Inflammatory macrophage (primary cell): ENCODE data around the gene CD68.
"Not testable (repeated sequence)": the region's sequence is repeated elsewhere in the genome, so short reads cannot be mapped to it uniquely, and the experiment has no call there.

Experiments
- DNase-seq, 2 donors: peaks; one replicate each; pipeline ENCODE4 v3.0.0-alpha.2; 2020 to 2022

The CD68 gene

DNA sequence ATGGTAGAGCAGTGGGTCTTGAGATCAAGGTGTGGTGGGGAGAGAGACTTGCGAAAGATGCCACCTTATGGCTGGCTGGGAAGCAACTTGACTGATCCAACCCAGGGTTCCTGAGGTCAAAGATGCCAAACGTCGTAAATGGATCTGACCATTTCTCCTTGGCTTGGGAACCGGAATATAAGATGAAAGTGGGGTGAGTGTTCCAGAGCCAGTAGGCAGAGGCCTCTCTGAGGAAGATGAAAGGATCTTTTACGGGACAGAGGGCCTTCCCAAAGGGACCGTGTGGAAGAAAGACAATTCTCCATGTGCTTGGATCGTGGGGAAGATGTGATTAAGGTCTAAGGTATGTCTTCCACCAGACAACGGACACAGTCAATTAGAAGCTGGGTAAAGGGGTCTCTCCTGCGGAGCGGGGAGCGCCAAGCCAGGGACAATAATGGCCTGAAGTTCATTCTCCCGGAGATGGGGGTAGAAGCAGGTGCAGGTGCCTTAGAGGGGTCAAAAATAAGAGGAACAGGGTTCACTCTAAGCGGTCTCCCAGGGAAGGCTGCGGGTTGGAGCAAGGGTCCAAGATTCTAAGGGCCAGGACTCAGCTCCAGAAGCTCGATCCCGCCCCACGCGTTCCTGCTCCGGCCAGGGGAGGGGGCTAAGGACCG is 34.5 kb downstream of the CD68 start:
- no peak for DNase-seq

DNA sequence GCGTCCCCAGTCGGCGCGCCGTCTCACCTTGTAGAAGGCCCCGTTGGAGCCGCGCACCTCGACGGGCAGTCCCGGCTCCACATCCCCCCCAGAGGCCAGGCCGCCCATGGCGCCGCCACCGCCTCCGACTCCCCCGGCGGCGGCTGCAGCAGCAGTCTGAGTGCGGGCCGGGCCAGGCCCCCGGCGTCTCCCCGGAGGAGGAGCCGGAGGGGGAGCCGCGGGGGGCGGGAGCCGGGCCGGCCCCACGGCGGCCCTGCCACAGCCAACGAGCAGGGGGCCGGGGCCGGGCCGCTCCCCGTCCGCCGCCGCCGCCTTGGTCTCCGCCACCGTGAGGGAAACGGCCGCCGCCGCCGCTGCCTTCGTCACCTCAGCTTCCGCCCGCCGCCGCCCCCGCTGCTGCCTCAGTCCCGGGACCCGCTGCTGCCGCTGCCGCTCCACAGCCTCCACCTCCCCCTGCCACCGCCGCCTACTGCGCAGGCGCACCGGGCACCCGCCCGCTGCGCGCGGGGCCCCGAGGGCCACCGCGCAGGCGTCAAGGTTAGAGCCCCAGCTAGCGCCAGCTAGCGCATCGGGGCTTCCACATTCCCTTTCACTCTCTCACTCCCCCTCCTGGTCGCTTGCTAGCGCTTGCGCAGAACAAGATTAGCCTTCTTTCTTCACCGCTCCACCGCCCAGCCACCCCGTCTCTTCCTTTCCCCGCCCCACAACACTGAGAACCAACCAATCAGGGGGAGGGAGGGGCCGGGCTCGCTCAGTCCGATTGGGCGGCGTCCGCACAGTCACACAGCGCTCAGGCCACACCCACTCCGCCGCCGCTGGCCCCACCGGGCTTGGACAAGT is 35.2 kb downstream of the CD68 start, which contains the start of gene FXR2:
TSS of gene FXR2 (minus strand) at position 473 of the 840 bp plus-strand sequence. CDS start at position 108, 365 bp downstream.
- DNase-seq, result peak; percentile 99 to 100

DNA sequence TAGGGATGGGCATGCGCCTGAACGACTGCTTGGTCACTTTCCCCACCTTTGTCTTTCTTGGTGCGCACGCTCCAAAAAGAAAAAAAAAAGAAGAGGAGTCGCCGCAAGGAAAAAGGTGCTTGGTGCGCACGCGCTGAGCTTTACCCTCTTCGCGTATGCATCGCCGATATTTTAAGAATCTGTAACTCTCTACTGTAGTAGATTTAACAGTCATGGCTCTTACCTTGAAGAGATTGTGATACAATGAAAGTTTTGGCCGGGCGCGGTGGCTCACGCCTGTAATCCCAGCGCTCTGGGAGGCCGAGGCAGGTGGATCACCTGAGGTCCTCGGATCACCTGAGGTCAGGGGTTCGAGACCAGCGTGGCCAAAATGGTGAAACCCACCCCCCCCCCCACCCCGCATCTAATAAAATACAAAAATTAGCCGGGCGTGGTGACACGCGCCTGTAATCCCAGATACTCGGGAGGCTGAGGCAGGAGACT is 35.9 kb downstream of the CD68 start:
- DNase-seq, result no peak

DNA sequence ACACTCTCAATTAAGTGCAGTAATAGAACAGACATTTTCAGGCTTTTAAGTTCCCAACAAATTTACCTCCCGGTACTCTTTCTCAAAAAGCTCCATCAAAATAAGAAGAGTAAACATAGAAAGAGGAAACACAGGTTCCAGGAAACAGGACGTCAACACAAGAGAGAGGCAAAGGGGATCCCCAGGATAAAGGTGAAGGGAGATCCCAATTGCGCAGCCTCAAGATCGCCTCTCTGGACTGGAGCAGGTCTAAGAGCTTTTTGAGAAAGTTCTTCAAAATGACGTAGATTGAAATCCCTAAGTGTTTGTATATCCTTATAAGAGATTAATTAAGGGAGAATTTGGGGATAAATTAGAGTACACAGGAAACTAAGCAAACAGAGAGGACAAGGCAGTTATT is 39.2 kb downstream of the CD68 start:
- no peak for DNase-seq

DNA sequence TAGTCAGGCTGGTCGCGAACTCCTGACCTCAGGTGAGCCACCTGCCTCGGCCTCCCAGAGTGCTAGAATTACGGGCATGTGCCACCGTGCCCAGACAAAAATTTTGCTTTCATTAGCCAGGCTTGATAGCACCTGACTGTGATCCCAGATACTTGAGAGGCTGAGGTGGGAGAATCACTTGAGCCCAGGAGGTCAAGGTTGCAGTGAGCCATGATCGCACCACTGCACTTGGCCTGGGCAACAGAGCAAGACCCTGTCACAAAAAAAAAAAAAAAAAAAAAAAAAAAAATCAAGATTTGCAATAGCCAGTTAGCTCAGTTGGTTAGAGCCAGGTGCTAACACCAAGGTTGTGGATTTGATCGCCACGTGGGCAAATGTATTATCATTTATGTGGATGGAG is 41.4 kb downstream of the CD68 start:
- no peak for DNase-seq

DNA sequence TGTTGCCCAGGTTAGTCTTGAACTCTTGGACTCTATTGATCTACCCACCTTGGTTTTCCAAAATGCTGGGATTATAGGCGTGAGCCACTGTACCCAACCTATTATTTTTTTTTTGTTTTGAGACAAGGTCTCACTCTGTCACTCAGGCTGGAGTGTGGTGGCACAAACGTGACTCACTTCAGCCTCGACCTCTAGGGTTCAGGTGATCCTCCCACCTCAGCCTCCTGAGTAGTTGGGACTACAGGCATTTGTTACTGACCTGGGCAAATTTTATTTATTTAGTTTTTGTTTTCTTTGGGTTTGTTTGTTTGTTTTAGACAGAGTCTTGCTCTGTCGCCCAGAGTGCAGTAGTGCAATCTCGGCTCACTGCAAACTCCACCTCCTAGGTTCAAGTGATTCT is 44.2 kb downstream of the CD68 start:
- DNase-seq, result no peak

DNA sequence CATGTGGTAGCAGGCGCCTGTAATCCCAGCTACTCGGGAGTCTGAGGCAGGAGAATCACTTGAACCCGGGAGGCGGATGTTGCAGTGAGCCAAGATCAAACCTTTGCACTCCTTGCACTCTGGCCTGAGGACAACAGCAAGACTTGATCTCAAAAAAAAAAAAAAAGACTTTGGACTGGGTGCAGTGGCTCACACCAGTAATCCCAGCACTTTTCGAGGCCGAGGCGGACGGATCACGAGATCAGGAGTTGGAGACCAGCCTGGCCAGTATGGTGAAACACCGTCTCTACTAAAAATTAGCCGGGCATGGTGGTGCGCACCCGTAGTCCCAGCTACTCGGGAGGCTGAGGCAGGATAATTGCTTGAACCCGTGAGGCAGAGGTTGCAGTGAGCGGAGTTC is 46.3 kb downstream of the CD68 start:
- not testable (repeated sequence) for DNase-seq

DNA sequence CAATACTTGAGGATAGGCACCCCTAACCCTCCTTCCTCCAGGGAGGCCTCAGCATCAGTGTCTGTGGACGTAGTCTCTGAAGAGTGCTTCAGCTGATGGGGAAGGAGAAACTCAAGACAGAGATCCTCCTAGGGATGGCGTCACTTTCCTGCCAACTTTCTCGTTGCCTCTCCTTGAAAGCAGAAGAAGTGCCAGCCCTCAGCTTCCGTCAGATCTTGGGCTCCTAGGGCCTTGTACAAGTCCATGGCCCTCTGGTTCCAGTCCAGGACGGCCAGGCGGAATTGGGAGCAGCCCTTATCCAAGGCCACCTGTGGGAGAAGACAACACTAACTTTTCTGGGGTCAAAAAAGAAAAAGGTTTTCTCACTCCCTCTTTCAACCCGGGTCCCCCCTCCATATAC is 46.9 kb downstream of the CD68 start:
- peak; percentile 79 to 88 for DNase-seq

DNA sequence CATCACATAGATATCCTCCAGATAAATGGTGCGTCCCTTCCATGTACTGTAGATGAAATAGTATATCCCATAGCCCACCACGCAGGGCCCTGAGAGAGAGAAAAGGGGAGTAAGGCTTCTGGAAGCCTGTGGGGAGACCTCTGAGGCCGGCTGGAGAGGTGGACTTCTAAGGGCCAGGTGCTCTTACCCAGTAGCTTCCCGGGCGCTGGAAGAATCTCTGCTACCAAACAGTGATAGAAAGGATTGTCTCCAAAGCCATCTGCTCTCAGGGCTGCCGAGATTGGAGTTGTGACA is 47.5 kb downstream of the CD68 start:
- DNase-seq, result no peak

DNA sequence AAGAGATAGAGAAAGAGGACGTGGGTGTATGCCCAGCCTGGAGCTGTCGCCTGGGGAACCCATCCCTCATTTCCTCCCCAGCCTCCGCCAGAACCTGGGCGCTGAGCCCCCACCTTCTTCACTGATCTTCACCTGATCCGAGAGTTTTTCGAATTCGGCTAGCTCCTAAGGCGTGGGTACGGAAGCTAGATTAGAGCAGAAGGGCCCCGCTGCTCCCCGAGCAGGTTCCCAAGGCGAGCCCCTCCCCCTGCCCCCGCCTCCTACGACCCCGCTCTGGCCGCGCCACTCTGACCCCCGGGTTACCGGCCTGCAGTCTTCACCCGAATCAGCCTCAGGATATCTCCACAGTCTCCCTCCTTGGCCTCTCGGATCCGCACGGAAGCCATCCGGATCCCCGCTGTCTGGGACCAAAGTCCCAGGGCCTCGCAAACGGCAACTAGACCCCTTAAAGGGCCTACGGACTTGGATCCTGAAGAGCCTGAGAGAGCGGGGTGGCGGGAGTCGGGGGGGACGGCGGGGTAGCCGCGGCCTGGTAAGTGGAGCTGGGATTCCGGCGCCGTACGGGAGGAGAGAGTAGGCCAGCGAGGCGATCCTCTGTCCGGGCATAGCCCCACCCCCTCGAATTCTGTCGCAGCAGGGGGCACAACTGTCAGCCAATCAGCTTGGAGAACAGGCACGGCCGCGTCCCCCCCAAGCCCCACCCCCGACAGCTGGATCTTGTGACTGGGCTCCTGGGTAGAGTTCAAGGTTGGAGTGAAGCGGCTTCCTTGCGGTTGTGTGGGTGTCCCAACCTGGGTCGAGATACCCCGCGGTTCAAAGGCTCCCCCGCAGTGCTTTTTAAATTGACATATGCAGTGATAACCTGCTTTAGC is 48.0 kb downstream of the CD68 start, which contains the start of gene SAT2:
TSS of gene SAT2 (minus strand) at position 572 of the 872 bp plus-strand sequence. CDS start at position 386, 186 bp downstream.
- DNase-seq, result peak; percentile 92 to 95

DNA sequence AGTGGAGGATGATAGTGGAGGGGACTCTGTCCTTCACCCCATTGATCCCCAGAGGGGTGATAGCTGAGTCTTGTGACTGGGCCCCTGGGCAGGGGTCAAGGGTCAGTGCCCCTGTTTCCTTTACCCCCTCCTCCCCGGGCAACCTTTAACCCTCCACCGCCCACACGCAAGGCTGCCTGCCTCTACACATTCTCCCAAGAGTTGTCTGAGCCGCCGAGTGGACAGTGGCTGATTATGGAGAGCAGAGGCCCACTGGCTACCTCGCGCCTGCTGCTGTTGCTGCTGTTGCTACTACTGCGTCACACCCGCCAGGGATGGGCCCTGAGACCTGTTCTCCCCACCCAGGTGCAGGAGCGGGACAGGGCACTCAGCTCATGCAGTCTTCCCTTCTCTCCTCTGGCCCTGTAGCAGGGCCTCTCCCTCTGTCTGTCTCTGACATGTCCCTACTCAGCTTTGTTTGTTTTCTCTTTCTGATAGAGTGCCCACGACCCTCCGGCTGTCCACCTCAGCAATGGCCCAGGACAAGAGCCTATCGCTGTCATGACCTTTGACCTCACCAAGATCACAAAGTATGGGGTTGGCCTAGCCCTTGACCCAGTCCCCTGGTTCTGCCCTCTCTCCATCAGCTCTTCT is 50.6 kb downstream of the CD68 start, which contains the start of gene SHBG:
TSS of gene SHBG (plus strand) at position 197 of the 633 bp plus-strand sequence. CDS start at position 235, 38 bp downstream.
- no peak for DNase-seq
